NCI-H128 (cell line): ENCODE measurements around the gene GDNF.
"Not testable (repeated sequence)": the region's sequence is repeated elsewhere in the genome, so short reads cannot be mapped to it uniquely, and the experiment has no call there.

Experiments
- DNase-seq: peaks from one replicate; lab custom pipeline; 2025; ENCODE audit not compliant: unreplicated experiment; lab: John Stamatoyannopoulos, UW

GDNF gene

GRCh38 chr5:37786862-37787519 lies 52.9 kb downstream of the GDNF start:
- no peak for DNase-seq

- no peak for DNase-seq
Measured at GRCh38 chr5:37786416-37786815, 53.4 kb downstream of the GDNF start.

GRCh38 chr5:37781409-37781808 lies 58.4 kb downstream of the GDNF start:
- not testable (repeated sequence) for DNase-seq

- no peak for DNase-seq
Measured at GRCh38 chr5:37777432-37778130, 62.3 kb downstream of the GDNF start.

GRCh38 chr5:37776826-37777225 lies 63.0 kb downstream of the GDNF start:
- no peak for DNase-seq

- DNase-seq = no peak
Measured at GRCh38 chr5:37774912-37775483, 64.8 kb downstream of the GDNF start.

GRCh38 chr5:37773809-37774208 lies 66.0 kb downstream of the GDNF start:
- DNase-seq = no peak

- DNase-seq = no peak
Measured at GRCh38 chr5:37772255-37772654, 67.6 kb downstream of the GDNF start.

- DNase-seq = no peak
Measured at GRCh38 chr5:37771731-37772130, 68.1 kb downstream of the GDNF start.

GRCh38 chr5:37771203-37771611 lies 68.6 kb downstream of the GDNF start:
- no peak for DNase-seq

- no peak for DNase-seq
Measured at GRCh38 chr5:37770786-37771185, 69.1 kb downstream of the GDNF start.

- DNase-seq = no peak
Measured at GRCh38 chr5:37769840-37770239, 70.0 kb downstream of the GDNF start.

GRCh38 chr5:37769108-37769507 lies 70.7 kb downstream of the GDNF start:
- DNase-seq = no peak

GRCh38 chr5:37768371-37768770 lies 71.5 kb downstream of the GDNF start:
- DNase-seq = no peak

GRCh38 chr5:37767961-37768360 lies 71.9 kb downstream of the GDNF start:
- DNase-seq = no peak

- no peak for DNase-seq
Measured at GRCh38 chr5:37767251-37767650, 72.6 kb downstream of the GDNF start.
